K562 (cell line): ENCODE data around the gene HDAC7. TPM values are rescaled to one million over a fixed set of nuclear protein-coding genes. Genes with fewer than 3 reads are reported as not detected.

Source experiments
- DACH1 ChIP-seq: fragments of 450-650 bp; IDR thresholded peaks from 2 replicates; pipeline ENCODE4 v1.6.1; 2018; ENCODE audit not compliant: partially characterized antibody
- EP300 ChIP-seq: IDR thresholded peaks from 2 replicates; pipeline ENCODE4 v1.6.1; 2012; ENCODE audit warnings: low read length, improper control_type of control experiment
- FOXM1 ChIP-seq, 2 experiments: fragments of 450-650 bp in 1 of 2; sonication (generic) in 1 of 2; formaldehyde crosslinking in 1 of 2; IDR thresholded peaks; 2 replicates each; pipeline versions ENCODE4 v1.6.1 to v1.9.0; 2017 to 2022; ENCODE audit warnings: low read depth in 2 of 2, mild to moderate bottlenecking in 2 of 2, missing genetic modification reagents in 1 of 2, moderate library complexity in 1 of 2
- GTF2A2 ChIP-seq: IDR thresholded peaks from 2 replicates; pipeline ENCODE4 v1.6.1; 2016; ENCODE audit warnings: mild to moderate bottlenecking, missing genetic modification characterization, missing compliant biosample characterization
- HNRNPLL ChIP-seq: fragments of 200-400 bp; formaldehyde crosslinking; IDR thresholded peaks from 2 replicates; pipeline ENCODE4 v1.6.1; 2017; ENCODE audit warnings: low read length, low read depth, mild to moderate bottlenecking; ENCODE audit not compliant: poor library complexity, severe bottlenecking
- KLF6 ChIP-seq: fragments of 250-450 bp; sonication (Bioruptor Pico); IDR thresholded peaks from 2 replicates; pipeline ENCODE4 v1.4.0; 2020; ENCODE audit warnings: mild to moderate bottlenecking, moderate library complexity, borderline replicate concordance
- MBD2 ChIP-seq: sonication (generic); IDR thresholded peaks from 2 replicates; pipeline ENCODE4 v1.6.1; 2016; ENCODE audit warnings: low read depth, borderline replicate concordance
- MEIS2 ChIP-seq: fragments of 450-650 bp; IDR thresholded peaks from 2 replicates; pipeline ENCODE4 v1.6.1; 2014; ENCODE audit warnings: mild to moderate bottlenecking; ENCODE audit not compliant: partially characterized antibody
- OTX1 ChIP-seq: fragments of 450-650 bp; formaldehyde crosslinking; IDR thresholded peaks from 2 replicates; pipeline ENCODE4 v1.4.0; 2022; ENCODE audit warnings: mild to moderate bottlenecking
- POLR2A ChIP-seq: fragments of 450-650 bp; conservative IDR thresholded peaks from 2 replicates; pipeline ENCODE4 v1.6.1; 2016
- POLR2AphosphoS5 ChIP-seq: IDR thresholded peaks from 2 replicates; pipeline ENCODE4 v1.6.1; 2011; ENCODE audit warnings: mild to moderate bottlenecking, low read depth, low read length, moderate library complexity; ENCODE audit not compliant: control insufficient read depth, insufficient read depth
- RAD51 ChIP-seq: fragments of 450-650 bp; IDR thresholded peaks from 2 replicates; pipeline ENCODE4 v1.7.1; 2016; ENCODE audit warnings: low read depth, mild to moderate bottlenecking, borderline replicate concordance
- SMARCA4 ChIP-seq: fragments of 450-650 bp; IDR thresholded peaks from 2 replicates; pipeline ENCODE4 v1.6.1; 2016
- SPI1 ChIP-seq: IDR thresholded peaks from 2 replicates; pipeline ENCODE4 v1.6.1; 2011; ENCODE audit warnings: low read depth, low read length, control low read depth, borderline replicate concordance
- TBP ChIP-seq: optimal IDR thresholded peaks from 2 replicates; pipeline ENCODE3; 2011; ENCODE audit warnings: low read depth, low read length, improper control_type of control experiment
- ZBTB40 ChIP-seq, 2 experiments: fragments of 450-650 bp in 1 of 2; sonication (generic) in 1 of 2; formaldehyde crosslinking in 1 of 2; IDR thresholded peaks; 2 replicates each; pipeline versions ENCODE4 v1.7.1 to v1.9.0; 2016 to 2022; ENCODE audit warnings: inconsistent platforms in 1 of 2, mild to moderate bottlenecking in 1 of 2, missing genetic modification reagents in 1 of 2
- ZFP1 ChIP-seq: fragments of 450-650 bp; formaldehyde crosslinking; IDR thresholded peaks from 2 replicates; pipeline ENCODE4 v1.4.0; 2020; ENCODE audit warnings: mild to moderate bottlenecking, mixed read lengths
- ZNF408 ChIP-seq: fragments of 250-450 bp; sonication (Bioruptor Pico); IDR thresholded peaks from 2 replicates; pipeline ENCODE4 v1.4.0; 2020; ENCODE audit warnings: low read depth, mild to moderate bottlenecking, moderate library complexity
- polyA plus RNA-seq, 8 experiments: library from polyadenylated mRNA; depleted of rRNA in 4 of 8; stranded (reverse) in 5 of 8; unstranded in 3 of 8; fragments of >200 nt; fragmentation: Nextera tagmentation in 2 of 8; fragmentation: Illumina TruSeq in 1 of 8; extraction: Ambion mirVana in 2 of 8; extraction: Trizol in 1 of 8; gene quantifications; 2 replicates each; pipeline versions ENCODE4 v1.2.1 to v1.2.3, GENCODE V29; 2011 to 2014; ENCODE audit warnings: inconsistent platforms in 1 of 8, missing spikeins in 1 of 8
- total RNA-seq, 7 experiments: library from RNA; depleted of rRNA in 6 of 7; stranded (reverse); fragments of >200 nt in 6 of 7; fragmentation: Illumina TruSeq in 2 of 7; extraction: Trizol in 2 of 7; gene quantifications; 2 replicates each; pipeline versions ENCODE4 v1.2.1 to v1.2.3, GENCODE V29; 2011 to 2021; ENCODE audit warnings: low replicate concordance in 1 of 7
- TF ChIP-seq, protein P1 (sequence below): fragments of 250-450 bp; sonication (Bioruptor Pico); IDR thresholded peaks from 2 replicates; pipeline ENCODE4 v1.8.0; 2021; ENCODE audit warnings: moderate library complexity, mild to moderate bottlenecking, inconsistent platforms

The HDAC7 gene
- total and polyA plus RNA-seq, 9 of the 15 experiments (the other 6 are each of a cell fraction or from before 2014, with no cell fraction given): 2.5 to 129 (median 31.1) TPM

DNA sequence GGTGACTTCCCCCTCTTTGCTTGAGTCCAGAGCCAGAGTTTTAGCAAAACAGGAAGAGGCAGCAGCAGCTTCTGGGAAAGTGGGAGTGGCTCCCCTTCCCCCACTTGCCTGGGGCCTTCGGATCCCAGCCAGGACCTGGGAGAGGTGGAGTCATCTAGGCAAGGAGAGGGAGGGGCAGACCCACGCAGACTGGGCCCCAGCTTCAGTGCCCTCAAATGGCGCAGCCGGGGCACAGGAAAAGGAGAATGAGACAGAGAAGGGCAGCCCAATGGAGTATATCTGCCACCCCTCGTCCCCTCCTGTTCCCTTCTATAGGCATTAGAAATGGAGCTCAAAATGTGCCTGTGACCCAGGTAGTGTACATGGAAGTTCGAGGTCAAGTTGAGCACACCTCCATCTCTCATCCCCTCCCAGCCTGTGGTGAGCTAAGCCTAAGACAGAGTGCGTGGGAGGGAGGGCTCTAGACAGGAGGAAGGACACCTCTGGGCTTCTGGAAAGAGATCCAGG is 9.3 kb upstream of the HDAC7 start (continued):
- TF ChIP-seq ZBTB40 (IDR thresholded peaks at IDR 0.05) (0 out of 2 replicates have a peak, but pooled peaks have one; percentile 39), ZBTB40 (CRISPR knock-in tag; IDR thresholded peaks at IDR 0.05) (no peak), DACH1 (no peak), ZFP1 (CRISPR knock-in tag) (no peak), GTF2A2 (tag) (no peak), MBD2 (0 out of 2 replicates have a peak, but pooled peaks have one; percentile 18), EP300 (peak; percentile 62), SMARCA4 (peak; percentile 51), POLR2A (peak; percentile 68), MEIS2 (peak; percentile 14), SPI1 (peak; percentile 92), OTX1 (no peak), FOXM1 (IDR thresholded peaks at IDR 0.05; ENCODE audit: low read depth) (no peak), FOXM1 (CRISPR knock-in tag; IDR thresholded peaks at IDR 0.05; ENCODE audit: low read depth) (no peak), KLF6 (peak; percentile 74; the same call in 1 of the 2 replicates), ZNF408 (CRISPR knock-in tag) (no peak), RAD51 (no peak), POLR2AphosphoS5 (no peak), HNRNPLL (no peak), TBP (peak; percentile 55)
- TF ChIP-seq, protein P1, sequence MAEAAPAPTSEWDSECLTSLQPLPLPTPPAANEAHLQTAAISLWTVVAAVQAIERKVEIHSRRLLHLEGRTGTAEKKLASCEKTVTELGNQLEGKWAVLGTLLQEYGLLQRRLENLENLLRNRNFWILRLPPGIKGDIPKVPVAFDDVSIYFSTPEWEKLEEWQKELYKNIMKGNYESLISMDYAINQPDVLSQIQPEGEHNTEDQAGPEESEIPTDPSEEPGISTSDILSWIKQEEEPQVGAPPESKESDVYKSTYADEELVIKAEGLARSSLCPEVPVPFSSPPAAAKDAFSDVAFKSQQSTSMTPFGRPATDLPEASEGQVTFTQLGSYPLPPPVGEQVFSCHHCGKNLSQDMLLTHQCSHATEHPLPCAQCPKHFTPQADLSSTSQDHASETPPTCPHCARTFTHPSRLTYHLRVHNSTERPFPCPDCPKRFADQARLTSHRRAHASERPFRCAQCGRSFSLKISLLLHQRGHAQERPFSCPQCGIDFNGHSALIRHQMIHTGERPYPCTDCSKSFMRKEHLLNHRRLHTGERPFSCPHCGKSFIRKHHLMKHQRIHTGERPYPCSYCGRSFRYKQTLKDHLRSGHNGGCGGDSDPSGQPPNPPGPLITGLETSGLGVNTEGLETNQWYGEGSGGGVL (CRISPR knock-in tag): no peak
